ENCODE results near the gene LYRM1. TPM values are rescaled to one million over a fixed set of nuclear protein-coding genes. Genes with fewer than 3 reads are reported as not detected.

LYRM1 gene
- total and polyA plus RNA-seq, 8 donors = 9.9 to 30.9 (median 15.5) TPM

- H3K27ac ChIP-seq = no peak overlapping the region
- WGBS, 2 donors = 94 to 95% methylated on average over 10 of the region's 10 CpGs
- no peaks in the 10 kb centered on the region for H3K9me3 ChIP-seq
- peaks cover 0 to 5% (median 0%) of the 10 kb centered on the region in 3 donors for H3K4me1 ChIP-seq
- intact Hi-C loops (cut with DNase I) = no loop called here
- DNase-seq (no peak), FAIRE-seq (no peak), ATAC-seq (no peak)
- H3K27me3 ChIP-seq = no peaks in the 10 kb centered on the region
- no peak overlapping the region for H3K4me3 ChIP-seq
- TF ChIP-seq CTCF (IDR thresholded peaks at IDR 0.05) = no peak
- H3K36me3 ChIP-seq = no peaks in the 10 kb centered on the region
Observed at GRCh38 chr16:20916289-20916688, 15.7 kb downstream of the LYRM1 start.

- Histone ChIP-seq H3K4me3 (no peak overlapping the region), H3K27ac (no peak overlapping the region), H3K36me3 (no peaks in the 10 kb centered on the region), H3K27me3 (no peaks in the 10 kb centered on the region), H3K4me1 (no peaks in the 10 kb centered on the region), H3K9me3 (no peaks in the 10 kb centered on the region)
- peak in 1 of 4 donors; percentile 36 for ATAC-seq
- intact Hi-C loops (cut with DNase I) = no loop called here
- DNase-seq = no peak
- WGBS, 2 donors = 93 to 97% methylated on average over 4 of the region's 4 CpGs
- FAIRE-seq = no peak
- TF ChIP-seq CTCF (IDR thresholded peaks at IDR 0.05) = no peak
Observed at GRCh38 chr16:20916942-20917341, 16.4 kb downstream of the LYRM1 start.

- H3K27me3 ChIP-seq = no peaks in the 10 kb centered on the region
- H3K9me3 ChIP-seq = no peaks in the 10 kb centered on the region
- intact Hi-C loops (cut with DNase I) = no loop called here
- H3K36me3 ChIP-seq = no peaks in the 10 kb centered on the region
- H3K4me3 ChIP-seq = no peak overlapping the region
- no peak overlapping the region for H3K27ac ChIP-seq
- DNase-seq = peak in 1 of 6 donors; percentile 27
- no peak for TF ChIP-seq CTCF (IDR thresholded peaks at IDR 0.05)
- FAIRE-seq = no peak
- ATAC-seq = peak in 3 of 4 donors; percentile 51 to 70 (median 53)
- H3K4me1 ChIP-seq = no peaks in the 10 kb centered on the region
- 62 to 73% methylated on average over 4 of the region's 4 CpGs for WGBS, 2 donors
Observed at GRCh38 chr16:20918486-20919239, 18.1 kb downstream of the LYRM1 start.

- intact Hi-C loops (cut with DNase I) = no loop called here
- no peaks in the 10 kb centered on the region for H3K9me3 ChIP-seq
- no peaks in the 10 kb centered on the region for H3K36me3 ChIP-seq
- no peak for TF ChIP-seq CTCF (IDR thresholded peaks at IDR 0.05)
- no peak for FAIRE-seq
- H3K4me1 ChIP-seq = no peaks in the 10 kb centered on the region
- WGBS, 2 donors = 93 to 95% methylated on average over 5 of the region's 5 CpGs
- H3K27me3 ChIP-seq = no peaks in the 10 kb centered on the region
- no peak for DNase-seq
- ATAC-seq = no peak
- no peak overlapping the region for H3K27ac ChIP-seq
- no peak overlapping the region for H3K4me3 ChIP-seq
Observed at GRCh38 chr16:20920091-20920490, 19.5 kb downstream of the LYRM1 start.

- 98 to 100% methylated on average over 2 of the region's 2 CpGs for WGBS, 2 donors
- TF ChIP-seq CTCF (IDR thresholded peaks at IDR 0.05) = no peak
- Histone ChIP-seq H3K27me3 (no peaks in the 10 kb centered on the region), H3K4me3 (no peak overlapping the region), H3K27ac (no peak overlapping the region), H3K36me3 (no peaks in the 10 kb centered on the region), H3K9me3 (no peaks in the 10 kb centered on the region), H3K4me1 (no peaks in the 10 kb centered on the region)
- ATAC-seq = no peak
- intact Hi-C loops (cut with DNase I) = no loop called here
- peak; percentile 78 for FAIRE-seq
- no peak for DNase-seq
Observed at GRCh38 chr16:20920799-20921198, 20.2 kb downstream of the LYRM1 start.
